Mucosa of gallbladder (tissue), 1 donor: ENCODE data around the gene AUH. TPM values are rescaled to one million over a fixed set of nuclear protein-coding genes. Genes with fewer than 3 reads are reported as not detected.
A peak's percentile ranks its signal among the peaks of the same experiment; 100 is the strongest.

Experiments
- DNase-seq: peaks from one replicate; pipeline ENCODE4 v3.0.0-alpha.2; 2020; ENCODE audit warnings: low spot score
- total RNA-seq: library from RNA; stranded (reverse); gene quantifications from one replicate; pipeline ENCODE4 v1.2.1, GENCODE V29; 2021
- donor health status: DM: no; HTN: no; CAD: no.

AUH gene
- total RNA-seq, 1 donor from 2014 or later = 19.9 TPM

GRCh38 chr9:91164724-91165520 is 196.8 kb downstream of the AUH start:
- DNase-seq = peak; percentile 79

Other genes starting within 250 kb of the AUH start
- gene NFIL3, start 61.9 kb upstream of the AUH start, total RNA-seq = 16.4 TPM